NCI-H187 (cell line): Measurements from ENCODE around the gene SSH2.

Experiments used
- DNase-seq, 2 experiments: peaks; one replicate each; lab custom pipeline; 2025; lab: John Stamatoyannopoulos, UW

Gene SSH2

DNA sequence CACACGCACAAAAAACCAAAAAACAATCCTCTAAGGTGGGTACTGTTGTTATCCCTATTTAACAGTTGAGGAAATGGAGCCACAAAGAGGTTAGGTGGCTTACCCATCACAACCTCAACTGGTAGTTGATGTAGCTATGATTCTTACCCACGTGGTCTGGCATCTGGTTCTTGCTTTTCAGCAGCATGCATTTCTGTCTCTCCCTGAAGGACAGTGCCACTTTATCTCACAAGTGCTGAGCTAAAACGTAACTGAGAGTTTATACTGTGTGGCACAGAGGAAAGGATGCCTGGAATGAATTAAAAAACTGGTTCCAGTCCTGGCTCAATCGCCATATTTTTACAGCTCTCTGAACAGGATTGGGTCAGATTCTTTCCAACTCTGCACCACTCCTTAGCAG, 305.4 kb downstream of the SSH2 start:
- DNase-seq, result no peak

GRCh38 chr17:29623283-29623647, 306.8 kb downstream of the SSH2 start:
- no peak for DNase-seq

GRCh38 chr17:29622337-29623282, 307.4 kb downstream of the SSH2 start, which contains the start of gene CORO6:
Gene CORO6 (minus strand): TSS chr17:29622912. CDS start chr17:29621421, 1,491 bp downstream.
- DNase-seq, result no peak

- DNase-seq, result no peak
These were observed 308.3 kb downstream of the SSH2 start for GRCh38 chr17:29621751-29622194.

- DNase-seq, result no peak
These were observed 309.1 kb downstream of the SSH2 start for GRCh38 chr17:29620779-29621500.

DNA sequence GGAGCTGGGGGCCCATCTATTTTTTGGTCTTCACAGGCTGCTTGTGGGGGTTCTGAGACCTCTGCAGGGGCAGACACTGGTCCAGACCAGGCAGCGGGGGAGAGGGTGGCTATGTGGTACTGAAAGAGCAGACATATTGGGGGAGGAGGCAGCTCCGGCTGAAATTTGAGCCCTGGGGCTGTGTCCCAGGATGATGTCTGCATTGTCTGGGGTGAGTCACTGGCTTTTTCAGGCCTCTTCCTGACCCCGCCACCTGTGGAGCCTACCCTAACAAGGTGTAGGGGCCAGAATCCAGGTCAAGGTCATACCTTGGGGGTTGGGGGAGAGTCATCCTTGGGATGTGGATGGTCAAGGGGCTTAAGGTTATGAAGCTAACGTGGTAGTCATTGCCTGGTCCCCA, 309.8 kb downstream of the SSH2 start:
- no peak for DNase-seq

DNA sequence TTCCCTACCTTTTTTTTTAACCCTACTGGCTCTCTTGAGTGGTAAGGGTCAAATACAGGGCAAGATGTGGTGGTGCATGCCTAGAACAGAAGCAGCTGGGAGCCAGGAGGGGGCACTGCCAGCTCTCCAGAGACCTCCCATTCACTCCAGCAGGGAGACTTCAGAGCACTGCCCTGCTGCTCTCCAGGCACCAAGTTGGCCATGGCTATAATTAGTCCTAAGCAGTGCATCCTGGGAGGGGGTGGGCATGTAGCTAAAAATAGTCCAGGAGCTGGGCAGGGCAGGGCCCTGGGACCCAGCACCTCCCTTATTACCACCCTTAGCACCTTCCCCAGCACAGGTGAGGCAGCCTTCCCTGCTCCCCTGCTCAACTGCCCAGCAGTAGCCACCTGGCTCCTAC, 310.8 kb downstream of the SSH2 start:
- DNase-seq, result no peak

DNA sequence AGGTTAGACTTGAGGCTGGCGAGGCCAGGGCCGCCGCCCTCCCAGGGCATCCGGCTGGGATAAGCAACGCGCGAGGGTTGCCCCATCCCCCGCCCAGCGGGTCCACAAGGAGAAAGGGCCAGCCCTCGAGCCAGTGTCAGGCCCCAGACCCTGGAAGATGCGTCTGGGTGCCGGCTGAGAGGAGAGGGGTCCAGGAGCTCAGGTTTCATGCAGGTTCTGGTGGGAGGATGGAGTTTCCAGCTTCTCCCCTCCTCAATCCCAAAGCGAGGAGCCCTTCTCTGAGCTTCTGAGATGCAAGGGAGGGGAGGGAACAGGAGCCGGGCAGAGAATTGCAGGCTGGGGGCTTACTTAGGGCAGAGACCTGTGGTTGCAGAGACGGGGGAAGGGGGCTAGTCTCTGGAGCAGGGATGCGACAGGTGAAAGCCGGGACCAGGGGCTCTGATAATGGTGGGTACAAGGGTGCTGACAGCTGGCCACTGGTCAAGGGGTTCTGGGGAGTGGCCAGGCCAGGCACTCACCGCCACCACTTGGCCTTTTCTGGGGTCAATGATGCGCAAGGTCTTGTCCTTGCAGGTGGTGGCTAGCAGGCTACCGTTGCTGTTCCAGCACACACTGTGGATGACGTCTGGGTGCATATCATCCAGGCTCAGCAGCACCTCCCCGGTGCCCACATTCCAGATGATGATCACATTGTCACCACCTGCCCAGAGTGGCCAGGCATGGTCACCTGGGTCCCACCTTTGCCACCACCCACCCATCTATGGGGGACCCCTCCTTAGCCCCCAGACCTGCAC, 311.6 kb downstream of the SSH2 start:
- DNase-seq, result no peak

GRCh38 chr17:29617481-29618271, 312.4 kb downstream of the SSH2 start:
- DNase-seq, result peak; percentile 38 to 39

DNA sequence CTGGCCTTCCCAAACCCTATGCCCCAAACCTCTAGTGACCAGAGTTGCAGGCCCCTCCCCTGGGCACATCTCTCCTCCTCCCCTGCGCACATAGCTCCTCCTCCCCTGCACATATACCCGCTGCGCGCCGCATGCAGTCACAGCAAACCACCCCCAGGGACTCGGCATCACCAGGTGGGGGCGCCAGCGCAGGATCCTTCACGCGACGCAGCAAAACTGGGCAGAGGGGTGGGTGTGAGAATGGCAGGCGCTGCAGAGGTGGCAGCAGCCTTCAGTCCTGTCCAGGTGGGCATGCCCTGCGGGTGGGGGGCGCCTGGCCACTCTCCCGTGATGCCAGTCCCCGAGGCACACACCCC, 312.9 kb downstream of the SSH2 start:
- peak in 1 of 2 experiments; percentile 65 for DNase-seq

DNA sequence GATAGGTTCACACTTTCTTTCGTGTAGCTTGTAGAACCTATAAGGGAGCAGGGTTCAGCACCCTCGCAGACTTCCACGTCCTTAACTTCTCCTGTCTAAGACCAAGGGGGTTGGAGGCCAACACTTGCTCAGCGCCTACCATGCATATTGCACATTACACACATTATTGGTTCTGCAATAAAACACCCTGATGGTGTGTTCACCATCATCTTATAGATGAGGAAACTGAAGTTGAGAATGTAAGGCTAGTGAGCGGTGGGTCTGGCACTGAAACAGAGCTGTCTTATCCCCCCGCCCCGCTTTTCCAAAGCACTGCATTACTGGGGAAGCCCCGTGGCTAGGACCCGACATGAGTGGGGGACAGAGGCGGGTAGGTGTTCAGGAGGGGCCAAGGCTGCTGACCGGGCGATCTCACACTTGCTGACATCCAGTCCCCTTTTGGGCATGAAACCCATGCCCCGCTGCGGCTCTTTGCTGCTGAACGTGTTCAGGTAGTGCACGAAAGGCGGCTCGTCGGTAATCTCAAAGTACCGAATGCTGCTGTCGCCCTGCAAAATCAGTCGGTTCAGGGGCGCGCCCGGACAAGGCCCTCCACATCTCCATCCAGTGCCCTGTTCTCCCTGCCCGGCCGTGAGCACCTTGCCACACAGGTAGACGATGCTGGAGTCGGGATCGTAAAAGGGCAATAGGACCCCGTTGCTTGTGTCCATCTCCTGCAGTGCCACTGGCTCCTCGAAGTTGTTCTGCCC, 313.6 kb downstream of the SSH2 start:
- no peak for DNase-seq

- DNase-seq, result peak; percentile 30 to 66
These were observed 314.3 kb downstream of the SSH2 start for GRCh38 chr17:29615492-29616299.

DNA sequence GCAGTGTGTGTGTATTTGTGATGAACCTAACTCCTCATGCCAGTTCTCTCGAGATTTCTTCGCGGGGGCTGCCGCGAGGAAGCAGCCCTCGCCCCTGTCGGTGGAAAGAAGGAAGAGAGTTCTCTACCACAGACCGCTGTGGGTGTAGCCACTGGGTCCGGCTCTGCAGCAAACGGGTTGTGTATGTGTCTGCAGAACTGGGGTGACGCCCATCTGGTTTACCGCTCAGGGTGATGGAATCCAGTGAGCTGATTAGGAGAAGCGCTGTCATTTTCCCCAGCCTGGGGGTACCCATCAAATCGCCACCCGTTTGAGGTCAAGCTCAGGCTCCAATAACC, 315.0 kb downstream of the SSH2 start:
- DNase-seq, result no peak

DNA sequence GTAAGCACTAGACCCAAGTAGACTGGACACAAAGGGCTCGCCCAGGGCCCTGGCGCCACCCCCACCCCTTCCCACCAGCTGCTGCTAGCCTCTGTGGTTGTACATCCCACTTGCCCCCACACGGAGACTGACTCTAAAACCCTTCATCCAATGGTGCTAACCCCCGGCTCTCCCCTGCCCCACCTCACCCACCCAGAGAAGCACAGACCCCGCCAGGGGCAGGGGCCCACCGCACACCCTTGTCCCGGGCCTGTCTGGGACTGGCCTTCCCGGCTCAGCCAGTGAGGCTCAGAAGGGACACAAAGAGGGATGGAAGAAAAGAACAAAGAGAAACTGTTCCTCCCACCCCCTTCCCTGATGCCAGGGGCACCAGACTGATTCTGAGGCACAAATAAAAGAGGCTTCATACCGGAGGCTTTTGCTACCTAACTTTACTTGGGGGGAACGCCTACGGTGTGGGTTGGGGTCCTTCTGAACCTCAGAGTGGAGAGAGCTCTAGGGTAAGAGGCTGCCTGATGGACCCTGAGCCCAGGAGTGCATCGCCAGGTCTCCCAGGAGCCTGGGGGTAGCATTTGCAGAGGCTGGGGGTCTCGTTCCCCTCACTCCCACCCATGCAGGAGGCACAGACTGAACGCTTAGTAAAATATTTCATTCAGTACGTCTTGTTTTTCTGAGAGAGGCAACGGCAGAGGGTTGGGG, 315.5 kb downstream of the SSH2 start:
- no peak for DNase-seq

- DNase-seq, result no peak
These were observed 316.2 kb downstream of the SSH2 start for GRCh38 chr17:29613856-29614255.

- DNase-seq, result no peak
These were observed 316.6 kb downstream of the SSH2 start for GRCh38 chr17:29613352-29613837.

- no peak for DNase-seq
These were observed 317.4 kb downstream of the SSH2 start for GRCh38 chr17:29612404-29613280.

GRCh38 chr17:29612094-29612403, 318.0 kb downstream of the SSH2 start:
- no peak for DNase-seq
